DND-41 (cell line): Measurements from ENCODE around the gene BMPR2.

Experiments
- ATAC-seq: fragments of 200-7000 bp; cut with Tn5 transposase; 3 replicates; pipeline ENCODE4 v1.9.1; 2021; ENCODE audit warnings: low read depth; ENCODE audit not compliant: insufficient read depth
- DNase-seq: peaks from one replicate; pipeline ENCODE4 v3.0.0-alpha.2; 2020
- H2AFZ ChIP-seq: 2 replicates; pipeline ENCODE4 v1.6.0; 2012; ENCODE audit warnings: low read depth, low read length
- H3K27ac ChIP-seq: 2 replicates; pipeline ENCODE4 v1.5.1; 2012; ENCODE audit warnings: low read length, inconsistent platforms
- H3K27me3 ChIP-seq: fragments of 200-600 bp; sonication (generic); 2 replicates; pipeline ENCODE4 v1.6.0; 2012; ENCODE audit warnings: low read length, mild to moderate bottlenecking, inconsistent platforms; ENCODE audit not compliant: insufficient read depth, poor library complexity
- H3K36me3 ChIP-seq: 2 replicates; pipeline ENCODE4 v1.5.1; 2012; ENCODE audit warnings: low read length, inconsistent platforms; ENCODE audit not compliant: insufficient read depth
- H3K4me1 ChIP-seq: 2 replicates; pipeline ENCODE4 v1.5.1; 2012; ENCODE audit warnings: mild to moderate bottlenecking, low read length; ENCODE audit not compliant: insufficient read depth
- H3K4me2 ChIP-seq: 2 replicates; pipeline ENCODE4 v1.6.0; 2012; ENCODE audit warnings: mild to moderate bottlenecking, moderate library complexity, low read length, inconsistent platforms; ENCODE audit not compliant: insufficient read depth
- H3K4me3 ChIP-seq, 2 experiments: fragments of 200-600 bp in 1 of 2; shearing (Covaris generic) in 1 of 2; 2 replicates each; pipeline ENCODE4 v1.5.1; 2012 to 2016; ENCODE audit warnings: inconsistent platforms in 2 of 2, low read length in 2 of 2, mild to moderate bottlenecking in 2 of 2, low read depth in 1 of 2, moderate library complexity in 1 of 2
- H3K79me2 ChIP-seq: 2 replicates; pipeline ENCODE4 v1.6.0; 2012; ENCODE audit warnings: low read length, inconsistent platforms; ENCODE audit not compliant: insufficient read depth
- H3K9ac ChIP-seq: 2 replicates; pipeline ENCODE4 v1.6.0; 2012; ENCODE audit warnings: low read depth, mild to moderate bottlenecking, inconsistent platforms, low read length, moderate library complexity
- H3K9me3 ChIP-seq: 2 replicates; pipeline ENCODE4 v1.5.1; 2012; ENCODE audit warnings: low read length, moderate library complexity, mild to moderate bottlenecking, inconsistent platforms; ENCODE audit not compliant: insufficient read depth, severe bottlenecking
- H4K20me1 ChIP-seq: 2 replicates; pipeline ENCODE4 v1.6.0; 2012; ENCODE audit warnings: low read length; ENCODE audit not compliant: insufficient read depth
- EZH2 ChIP-seq: IDR thresholded peaks from 3 replicates; pipeline ENCODE4 v1.6.1; 2012; ENCODE audit warnings: borderline replicate concordance, low read depth, mild to moderate bottlenecking, moderate library complexity, low read length, inconsistent platforms; ENCODE audit not compliant: severe bottlenecking
- TF ChIP-seq, protein P1 (sequence below): IDR thresholded peaks from 2 replicates; pipeline ENCODE4 v1.5.1; 2012; ENCODE audit warnings: borderline replicate concordance, low read length, moderate library complexity, mild to moderate bottlenecking; ENCODE audit not compliant: poor library complexity, severe bottlenecking; ENCODE audit errors: extremely low read depth

The BMPR2 gene

DNA sequence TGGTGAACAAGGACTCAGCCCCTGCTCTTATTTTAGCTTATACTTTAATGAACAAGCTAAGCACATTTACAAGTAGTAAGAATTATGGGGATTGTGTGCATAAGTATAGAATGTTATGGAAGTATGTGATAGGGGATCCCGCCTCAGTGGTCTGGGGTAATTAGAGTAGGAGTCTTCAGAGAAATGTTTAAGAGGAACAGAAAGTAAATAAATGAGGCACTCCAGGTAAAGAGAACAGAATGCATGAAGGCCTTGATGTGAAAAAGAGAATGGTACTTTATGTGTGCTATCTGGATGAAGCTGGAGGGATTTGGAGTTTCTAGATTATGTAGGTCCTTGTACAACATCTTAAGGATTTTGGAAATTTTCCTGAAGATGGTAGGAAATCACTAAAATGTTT, 76.6 kb downstream of the BMPR2 start:
- no peak overlapping the region for H2AFZ ChIP-seq
- H3K36me3 ChIP-seq: no peaks in the 10 kb centered on the region
- DNase-seq: no peak
- H3K9me3 ChIP-seq: no peaks in the 10 kb centered on the region
- no peak overlapping the region for H3K27ac ChIP-seq
- ATAC-seq: no peak
- H3K27me3 ChIP-seq: no peaks in the 10 kb centered on the region
- no peaks in the 10 kb centered on the region for H3K79me2 ChIP-seq
- H4K20me1 ChIP-seq: no peaks in the 10 kb centered on the region
- no peaks in the 10 kb centered on the region for H3K4me1 ChIP-seq
- no peak overlapping the region for H3K4me2 ChIP-seq
- H3K9ac ChIP-seq: no peak overlapping the region
- no peak for TF ChIP-seq EZH2
- TF ChIP-seq, protein P1, sequence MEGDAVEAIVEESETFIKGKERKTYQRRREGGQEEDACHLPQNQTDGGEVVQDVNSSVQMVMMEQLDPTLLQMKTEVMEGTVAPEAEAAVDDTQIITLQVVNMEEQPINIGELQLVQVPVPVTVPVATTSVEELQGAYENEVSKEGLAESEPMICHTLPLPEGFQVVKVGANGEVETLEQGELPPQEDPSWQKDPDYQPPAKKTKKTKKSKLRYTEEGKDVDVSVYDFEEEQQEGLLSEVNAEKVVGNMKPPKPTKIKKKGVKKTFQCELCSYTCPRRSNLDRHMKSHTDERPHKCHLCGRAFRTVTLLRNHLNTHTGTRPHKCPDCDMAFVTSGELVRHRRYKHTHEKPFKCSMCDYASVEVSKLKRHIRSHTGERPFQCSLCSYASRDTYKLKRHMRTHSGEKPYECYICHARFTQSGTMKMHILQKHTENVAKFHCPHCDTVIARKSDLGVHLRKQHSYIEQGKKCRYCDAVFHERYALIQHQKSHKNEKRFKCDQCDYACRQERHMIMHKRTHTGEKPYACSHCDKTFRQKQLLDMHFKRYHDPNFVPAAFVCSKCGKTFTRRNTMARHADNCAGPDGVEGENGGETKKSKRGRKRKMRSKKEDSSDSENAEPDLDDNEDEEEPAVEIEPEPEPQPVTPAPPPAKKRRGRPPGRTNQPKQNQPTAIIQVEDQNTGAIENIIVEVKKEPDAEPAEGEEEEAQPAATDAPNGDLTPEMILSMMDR: no peak
- no peak overlapping the region for H3K4me3 ChIP-seq

DNA sequence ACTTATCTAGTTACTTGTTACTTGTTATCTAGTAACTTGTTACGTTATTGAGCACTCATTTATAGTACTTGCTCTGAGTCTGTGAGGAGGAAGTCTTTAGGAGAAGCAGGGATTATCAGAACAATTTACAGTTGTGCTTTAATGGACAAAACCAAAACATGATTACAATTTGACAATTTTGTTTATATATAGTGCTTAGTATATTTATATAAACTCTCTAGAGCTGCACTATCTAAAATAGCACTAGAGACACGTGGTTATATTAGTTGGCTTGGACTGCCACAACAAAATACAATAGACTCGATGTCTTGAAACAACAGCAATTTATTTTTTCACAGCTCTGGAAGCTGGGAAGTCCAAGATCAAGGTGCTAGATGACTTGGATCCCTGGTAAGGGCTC, 78.4 kb downstream of the BMPR2 start:
- Histone ChIP-seq H3K27me3 (no peaks in the 10 kb centered on the region), H3K4me3 (no peak overlapping the region), H3K27ac (no peak overlapping the region), H3K4me2 (no peak overlapping the region), H3K36me3 (no peaks in the 10 kb centered on the region), H3K79me2 (no peaks in the 10 kb centered on the region), H2AFZ (no peak overlapping the region), H3K4me1 (no peaks in the 10 kb centered on the region), H3K9ac (no peak overlapping the region), H4K20me1 (no peaks in the 10 kb centered on the region), H3K9me3 (no peaks in the 10 kb centered on the region)
- DNase-seq (no peak), ATAC-seq (no peak)
- TF ChIP-seq, protein P1: no peak
- TF ChIP-seq EZH2: no peak

DNA sequence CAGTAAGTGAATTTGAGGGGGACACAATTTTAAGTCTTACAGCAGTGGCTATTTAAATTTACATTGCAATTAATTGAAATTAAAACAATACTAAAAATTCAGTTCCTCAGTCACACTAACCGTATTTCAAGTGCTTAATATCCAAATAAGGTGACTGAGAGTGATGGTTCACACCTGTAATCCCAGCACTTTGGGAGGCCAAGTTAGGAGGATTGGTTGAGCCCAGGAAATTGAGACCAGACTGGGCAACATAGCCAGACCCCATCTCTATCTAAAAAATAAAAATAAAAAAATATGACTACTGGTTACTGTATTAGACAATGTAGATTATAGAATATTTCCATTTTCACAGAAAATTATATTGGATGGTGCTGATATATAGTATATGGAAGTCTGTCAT, 79.0 kb downstream of the BMPR2 start:
- no peak for ATAC-seq
- H4K20me1 ChIP-seq: no peaks in the 10 kb centered on the region
- no peaks in the 10 kb centered on the region for H3K9me3 ChIP-seq
- no peak for DNase-seq
- no peak overlapping the region for H3K9ac ChIP-seq
- H3K27me3 ChIP-seq: no peaks in the 10 kb centered on the region
- no peak overlapping the region for H3K27ac ChIP-seq
- no peaks in the 10 kb centered on the region for H3K36me3 ChIP-seq
- H3K4me1 ChIP-seq: no peaks in the 10 kb centered on the region
- H3K79me2 ChIP-seq: no peaks in the 10 kb centered on the region
- H3K4me2 ChIP-seq: no peak overlapping the region
- TF ChIP-seq EZH2: no peak
- TF ChIP-seq, protein P1: no peak
- no peak overlapping the region for H2AFZ ChIP-seq
- H3K4me3 ChIP-seq: no peak overlapping the region

DNA sequence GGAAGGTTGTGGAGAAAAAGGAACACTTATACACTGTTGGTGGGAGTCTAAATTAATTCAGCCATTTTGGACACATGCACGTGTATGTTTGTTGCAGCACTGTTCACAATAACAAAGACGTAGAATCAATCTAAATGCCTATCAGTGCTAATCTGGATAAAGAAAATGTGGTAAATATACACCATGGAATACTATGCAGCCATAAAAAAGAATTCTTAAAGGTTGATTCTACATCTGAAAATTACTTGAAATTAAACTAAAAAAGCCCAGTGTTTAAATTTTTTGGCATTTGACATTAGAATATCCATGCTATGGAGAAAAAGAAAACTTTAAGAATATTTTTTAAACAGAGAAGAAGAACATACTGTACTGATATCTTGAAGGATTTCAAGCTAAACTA, 84.0 kb downstream of the BMPR2 start:
- H2AFZ ChIP-seq: no peak overlapping the region
- ATAC-seq: no peak

More for the DNA sequence above, 84.0 kb downstream of the BMPR2 start:
- Histone ChIP-seq H4K20me1 (no peaks in the 10 kb centered on the region), H3K27ac (no peak overlapping the region), H3K9me3 (no peaks in the 10 kb centered on the region), H3K4me1 (no peaks in the 10 kb centered on the region), H3K79me2 (no peaks in the 10 kb centered on the region), H3K9ac (no peak overlapping the region), H3K27me3 (no peaks in the 10 kb centered on the region), H3K4me3 (no peak overlapping the region), H3K36me3 (no peaks in the 10 kb centered on the region), H3K4me2 (no peak overlapping the region)
- TF ChIP-seq, protein P1: no peak
- no peak for TF ChIP-seq EZH2
- no peak for DNase-seq
